Brain pericyte (primary cell): ENCODE data around the gene HSD11B1.
"Not testable (repeated sequence)": the region's sequence is repeated elsewhere in the genome, so short reads cannot be mapped to it uniquely, and the experiment has no call there.

Experiments used
- DNase-seq: peaks from one replicate; pipeline ENCODE4 v3.0.0-alpha.2; 2012; ENCODE audit warnings: low read depth, low spot score

HSD11B1 gene

DNA sequence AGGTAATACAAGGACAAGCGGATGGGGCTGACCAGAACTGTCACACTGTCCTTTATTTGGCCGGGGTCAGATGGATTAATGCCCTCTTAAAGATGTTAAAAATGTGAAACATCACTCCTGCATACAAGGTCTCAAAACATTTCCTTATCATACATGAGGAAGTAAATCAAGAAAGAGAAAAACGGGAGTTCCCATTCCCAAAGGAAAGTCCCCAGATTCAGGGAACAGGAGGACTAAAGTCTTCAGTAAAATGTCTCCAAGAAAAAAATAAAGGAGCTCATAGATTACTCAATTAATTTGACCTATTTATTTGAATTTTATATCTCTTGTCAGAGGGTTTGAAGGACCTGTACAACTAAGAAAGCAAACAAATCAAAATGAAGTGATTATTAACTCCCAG lies 13.4 kb upstream of the HSD11B1 start:
- no peak for DNase-seq

DNA sequence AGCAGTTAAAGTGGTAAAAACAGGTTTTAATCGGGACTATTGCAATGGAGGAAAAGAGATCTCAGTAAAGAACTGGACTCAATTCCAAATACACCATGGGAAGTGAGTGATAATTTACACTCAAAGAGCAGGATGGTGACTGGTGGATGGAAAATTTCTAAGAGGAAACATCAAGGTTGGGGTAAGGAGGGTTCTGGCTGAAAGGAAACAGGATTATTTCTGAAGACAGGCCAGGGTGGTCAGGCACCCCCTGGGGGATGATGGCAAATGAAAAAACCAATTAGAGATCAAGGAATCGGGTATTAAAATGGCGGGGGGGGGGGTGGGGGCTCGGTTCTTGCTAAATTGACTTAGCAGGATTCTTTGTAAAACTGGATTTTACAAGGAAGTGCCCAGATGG lies 12.3 kb upstream of the HSD11B1 start:
- no peak for DNase-seq

GRCh38 chr1:209692745-209693504 lies 11.7 kb upstream of the HSD11B1 start:
- DNase-seq = no peak

GRCh38 chr1:209696673-209697072 lies 8.0 kb upstream of the HSD11B1 start:
- no peak for DNase-seq

DNA sequence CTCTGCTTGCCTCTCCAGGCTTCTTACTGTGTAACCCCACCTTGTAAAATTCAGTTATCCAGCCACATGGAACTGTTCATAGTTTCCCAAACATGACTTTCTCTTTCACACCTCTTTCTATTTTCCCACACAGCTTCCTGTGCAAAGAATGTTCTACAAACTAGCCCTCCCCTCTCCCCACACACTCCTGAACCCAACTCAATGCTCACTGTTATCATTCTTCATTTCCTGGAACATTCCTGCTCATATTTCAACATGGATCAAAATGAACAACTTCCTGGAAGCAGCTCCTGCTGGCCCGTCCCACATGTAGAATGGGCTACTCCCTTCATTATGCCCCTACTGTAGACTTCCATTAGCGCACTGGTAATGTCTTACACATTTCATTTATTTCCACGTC lies 7.5 kb upstream of the HSD11B1 start:
- no peak for DNase-seq

DNA sequence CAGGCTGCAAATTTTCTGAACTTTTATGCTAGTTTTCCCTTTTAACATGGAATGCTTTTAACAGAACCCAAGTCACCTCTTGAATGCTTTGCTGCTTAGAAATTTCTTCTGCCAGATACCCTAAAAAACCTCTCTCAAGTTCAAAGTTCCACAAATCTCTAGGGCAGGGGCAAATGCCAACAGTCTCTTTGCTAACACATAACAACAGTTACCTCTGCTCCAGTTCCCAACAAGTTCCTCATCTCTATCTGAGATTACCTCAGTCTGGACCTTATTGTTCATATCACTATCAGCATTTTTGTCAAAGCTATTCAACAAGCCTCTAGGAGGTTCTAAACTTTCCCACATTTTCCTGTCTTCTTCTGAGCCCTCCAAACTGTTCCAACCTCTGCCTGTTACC lies 4.0 kb upstream of the HSD11B1 start:
- DNase-seq = not testable (repeated sequence)

- no peak for DNase-seq
These were observed 1.8 kb upstream of the HSD11B1 start for GRCh38 chr1:209702832-209703231.

GRCh38 chr1:209703834-209704504 lies 677 bp upstream of the HSD11B1 start:
- DNase-seq = no peak

DNA sequence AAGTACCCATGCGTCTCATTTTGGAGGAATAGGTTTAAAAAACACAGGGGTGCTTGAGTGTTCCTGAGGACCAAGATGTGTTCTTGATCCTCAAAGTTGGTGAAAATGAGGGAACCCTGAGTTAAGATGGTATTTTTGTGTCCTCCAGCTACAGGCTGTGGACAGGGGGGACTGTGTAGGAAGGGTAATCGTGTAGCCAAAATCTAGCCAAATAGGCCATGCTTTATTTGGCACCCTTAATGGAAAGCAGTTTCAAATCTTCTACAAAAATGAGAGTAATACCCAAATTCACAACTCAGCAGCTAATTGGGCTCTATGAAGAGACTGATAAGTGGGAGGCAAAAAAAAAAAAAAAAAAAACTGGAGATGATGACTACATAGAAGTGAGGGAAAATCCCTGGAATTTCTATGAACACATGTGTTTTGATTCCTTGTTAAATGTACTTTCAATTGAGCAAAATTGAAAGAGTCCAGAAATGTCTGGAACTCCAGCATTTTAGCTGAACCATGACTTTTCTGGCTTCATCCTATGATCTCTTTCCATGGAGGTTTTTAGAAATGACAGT lies 470 bp downstream of the HSD11B1 start:
- no peak for DNase-seq

DNA sequence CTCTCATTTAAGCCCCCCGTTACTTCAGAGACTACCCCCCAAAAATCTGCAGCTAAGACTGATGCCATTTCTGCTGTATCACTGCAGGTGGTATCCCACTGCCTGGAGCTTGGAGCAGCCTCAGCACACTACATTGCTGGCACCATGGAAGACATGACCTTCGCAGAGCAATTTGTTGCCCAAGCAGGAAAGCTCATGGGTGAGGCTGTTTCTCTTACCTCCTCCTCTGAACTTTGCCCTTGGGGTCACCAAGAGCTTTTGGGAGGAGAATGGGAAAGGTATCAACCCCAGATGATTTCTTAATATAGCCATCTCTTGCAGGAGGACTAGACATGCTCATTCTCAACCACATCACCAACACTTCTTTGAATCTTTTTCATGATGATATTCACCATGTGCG lies 2.0 kb downstream of the HSD11B1 start:
- DNase-seq = no peak

DNA sequence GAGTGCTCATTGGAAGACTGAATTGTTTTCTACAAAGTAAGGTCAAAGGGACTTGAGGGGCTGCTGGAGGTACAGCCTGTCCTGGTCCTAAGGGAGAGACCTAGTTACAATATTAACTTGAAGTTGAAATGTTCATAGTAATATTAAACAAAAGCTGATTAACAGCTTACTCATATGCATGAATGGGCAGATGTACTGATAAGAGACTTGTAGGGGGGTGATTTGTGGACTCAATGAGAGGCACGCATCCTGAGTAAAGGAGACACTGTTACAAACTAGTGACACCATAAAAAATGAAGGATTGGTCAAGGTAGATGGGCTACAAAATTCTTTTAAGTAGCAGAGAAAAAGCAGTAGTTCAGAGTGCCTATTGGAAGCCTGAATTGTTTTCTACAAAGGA lies 2.7 kb downstream of the HSD11B1 start:
- no peak for DNase-seq

DNA sequence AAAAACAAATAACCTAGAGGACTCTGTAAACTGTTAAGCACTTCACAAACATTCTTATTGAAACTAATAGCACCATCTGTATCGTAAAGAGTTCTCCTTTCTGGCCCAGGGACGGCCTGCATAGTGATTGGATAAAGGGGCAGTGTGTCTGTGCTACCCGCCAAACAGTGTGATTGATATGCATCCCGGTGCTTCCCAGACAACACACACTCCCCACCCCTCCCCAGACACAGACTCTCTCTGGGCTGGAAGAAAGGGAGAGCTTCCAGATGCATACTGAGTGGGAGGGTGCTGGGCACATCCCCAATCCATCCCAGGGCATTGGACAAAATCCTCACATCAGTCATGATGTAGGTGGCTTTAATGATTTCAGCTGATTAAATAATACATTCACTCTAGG lies 3.7 kb downstream of the HSD11B1 start:
- no peak for DNase-seq

DNA sequence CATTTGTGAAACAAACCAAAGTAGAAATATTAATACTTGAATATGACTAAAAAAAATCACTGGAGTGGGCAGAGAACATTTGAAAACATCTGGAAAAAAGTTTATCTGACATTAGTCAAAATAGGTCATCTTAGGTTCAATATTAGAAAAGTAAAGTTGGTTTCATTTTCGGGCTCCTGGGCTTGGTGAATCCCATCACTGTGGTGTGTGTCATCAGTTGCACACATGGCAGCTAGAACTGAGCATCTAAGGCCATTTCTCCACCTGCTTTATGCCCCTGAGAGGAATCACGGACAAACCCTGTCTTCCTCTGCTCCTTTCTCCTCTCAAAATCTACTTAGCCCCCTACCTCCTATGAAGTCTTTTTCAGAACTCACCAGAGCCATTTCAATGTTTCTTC lies 5.4 kb downstream of the HSD11B1 start:
- DNase-seq = no peak

GRCh38 chr1:209710847-209711246 lies 6.2 kb downstream of the HSD11B1 start:
- DNase-seq = no peak

DNA sequence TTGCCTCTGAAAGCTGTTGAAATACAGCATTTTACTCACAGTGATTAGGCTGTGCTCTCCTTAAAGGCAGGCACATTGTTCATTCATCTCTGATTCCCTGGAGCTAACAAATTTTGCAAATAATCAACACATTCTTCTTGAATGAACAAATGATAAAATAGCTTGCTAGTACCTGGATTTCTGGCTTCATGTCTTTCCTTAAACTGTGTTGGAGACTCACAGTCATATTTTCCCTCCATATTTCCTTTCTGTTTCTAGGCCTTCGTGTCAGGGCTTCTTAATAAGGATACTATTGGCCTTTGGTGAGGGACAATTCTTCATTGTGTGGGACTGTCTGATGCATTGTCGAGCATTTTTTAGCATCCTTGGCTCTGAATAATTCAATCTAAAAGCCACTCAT lies 9.7 kb downstream of the HSD11B1 start:
- no peak for DNase-seq

DNA sequence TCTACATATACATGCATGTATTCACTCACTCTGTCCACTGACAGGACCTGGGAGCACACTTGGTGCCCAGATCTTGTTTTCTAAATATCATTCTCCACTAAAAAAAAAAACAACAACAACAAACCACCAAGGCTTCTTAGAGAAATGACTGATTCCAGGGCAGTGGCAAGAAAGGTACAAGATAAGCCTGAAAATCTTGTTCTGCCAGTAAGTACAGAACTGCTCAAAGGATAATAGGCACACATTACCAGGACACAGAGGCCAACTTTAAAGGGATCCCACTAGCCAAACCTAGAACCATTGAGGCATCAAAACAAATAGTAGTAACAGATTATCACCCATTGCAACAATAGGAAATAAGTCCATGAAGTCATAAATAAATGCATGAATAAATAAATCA lies 10.7 kb downstream of the HSD11B1 start:
- no peak for DNase-seq

- no peak for DNase-seq
These were observed 13.2 kb downstream of the HSD11B1 start for GRCh38 chr1:209717818-209718217.

- no peak for DNase-seq
These were observed 15.7 kb downstream of the HSD11B1 start for GRCh38 chr1:209720326-209720725.

- no peak for DNase-seq
These were observed 16.2 kb downstream of the HSD11B1 start for GRCh38 chr1:209720826-209721225.

DNA sequence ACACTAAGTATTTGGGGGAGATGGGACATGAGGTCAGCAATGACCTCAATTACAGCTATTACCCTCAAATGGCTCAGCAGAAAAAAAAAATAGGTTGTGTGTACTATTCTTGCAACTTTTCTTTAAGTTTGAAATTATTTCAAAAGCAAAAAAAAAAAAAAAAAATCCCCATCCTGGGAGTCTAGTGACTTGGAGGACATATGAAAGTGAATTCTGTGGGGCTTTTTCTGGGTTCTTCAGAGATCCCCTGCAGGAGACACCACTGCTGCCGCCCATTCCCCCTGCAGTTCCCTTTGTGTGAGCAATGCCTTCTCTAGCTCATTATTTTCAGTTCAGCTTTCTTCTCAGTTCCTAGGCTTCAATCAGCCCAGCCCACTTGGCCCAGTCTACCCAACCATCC lies 16.7 kb downstream of the HSD11B1 start:
- no peak for DNase-seq

DNA sequence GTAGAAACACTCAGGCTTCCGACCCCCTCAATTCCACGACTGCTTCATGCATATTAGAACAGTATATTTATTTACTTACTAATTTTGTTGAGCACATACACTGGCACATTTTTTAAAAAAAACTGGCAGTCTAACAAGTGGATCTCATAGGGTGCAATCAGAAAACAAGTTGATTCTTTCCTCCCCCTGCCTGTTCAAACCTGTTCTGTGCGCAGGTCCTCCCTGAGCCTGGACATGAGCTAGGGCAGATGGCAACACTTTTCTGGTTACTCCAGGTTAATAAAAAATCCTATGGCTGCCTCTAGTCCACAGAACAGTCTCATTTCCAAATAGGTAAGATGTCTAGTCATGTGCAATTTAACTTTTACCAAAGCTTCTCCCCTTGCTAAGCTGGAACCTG lies 18.6 kb downstream of the HSD11B1 start:
- no peak for DNase-seq

- no peak for DNase-seq
These were observed 19.4 kb downstream of the HSD11B1 start for GRCh38 chr1:209723756-209724693.
